Globus pallidus (tissue), 1 donor: ENCODE results near the gene DPP9.
"Not testable (repeated sequence)": the region's sequence is repeated elsewhere in the genome, so short reads cannot be mapped to it uniquely, and the experiment has no call there.

ENCODE experiments used
- DNase-seq: peaks from one replicate; pipeline ENCODE4 v3.0.0-alpha.2; 2015; ENCODE audit warnings: low spot score

The DPP9 gene

GRCh38 chr19:4687396-4687795 lies 36.2 kb downstream of the DPP9 start:
- DNase-seq: no peak

- DNase-seq: no peak
Measured at GRCh38 chr19:4686700-4687099, 36.9 kb downstream of the DPP9 start.

- peak; percentile 34 for DNase-seq
Measured at GRCh38 chr19:4684312-4685095, 39.1 kb downstream of the DPP9 start.

- DNase-seq: no peak
Measured at GRCh38 chr19:4682417-4683200, 41.0 kb downstream of the DPP9 start.

- not testable (repeated sequence) for DNase-seq
Measured at GRCh38 chr19:4680021-4680420, 43.6 kb downstream of the DPP9 start.

GRCh38 chr19:4678881-4679790 lies 44.5 kb downstream of the DPP9 start:
- no peak for DNase-seq

GRCh38 chr19:4676955-4677731 lies 46.5 kb downstream of the DPP9 start:
- DNase-seq: no peak

- DNase-seq: no peak
Measured at GRCh38 chr19:4675346-4675745, 48.3 kb downstream of the DPP9 start.

- DNase-seq: no peak
Measured at GRCh38 chr19:4673726-4674125, 49.9 kb downstream of the DPP9 start.

- DNase-seq: no peak
Measured at GRCh38 chr19:4673216-4673615, 50.4 kb downstream of the DPP9 start.

- DNase-seq: no peak
Measured at GRCh38 chr19:4671185-4671851, 52.3 kb downstream of the DPP9 start.

- DNase-seq: peak; percentile 84
Measured at GRCh38 chr19:4669723-4670480, 53.7 kb downstream of the DPP9 start, which contains the start of gene MYDGF. MYDGF (minus strand) TSS chr19:4670342; CDS start chr19:4670334, 8 bp downstream.

- DNase-seq: no peak
Measured at GRCh38 chr19:4664642-4665041, 59.0 kb downstream of the DPP9 start.

GRCh38 chr19:4662812-4663211 lies 60.8 kb downstream of the DPP9 start:
- no peak for DNase-seq

GRCh38 chr19:4662020-4662695 lies 61.5 kb downstream of the DPP9 start:
- DNase-seq: no peak

GRCh38 chr19:4660993-4661392 lies 62.6 kb downstream of the DPP9 start:
- no peak for DNase-seq

- DNase-seq: no peak
Measured at GRCh38 chr19:4660181-4660791, 63.4 kb downstream of the DPP9 start.

GRCh38 chr19:4657835-4658234 lies 65.8 kb downstream of the DPP9 start:
- DNase-seq: no peak

GRCh38 chr19:4657262-4657661 lies 66.4 kb downstream of the DPP9 start:
- DNase-seq: no peak
